GM19452 (cell line): ENCODE measurements around the gene TRIP10.

Experiments used
- ATAC-seq: cut with Tn5 transposase; IDR thresholded peaks from one replicate; pipeline ENCODE4 v1.9.1; 2021; ENCODE audit not compliant: unreplicated experiment

TRIP10 gene

GRCh38 chr19:6711605-6712004 lies 27.9 kb upstream of the TRIP10 start:
- no peak for ATAC-seq

- no peak for ATAC-seq
Observed at GRCh38 chr19:6712231-6712630, 27.2 kb upstream of the TRIP10 start.

- ATAC-seq, result no peak
Observed at GRCh38 chr19:6712692-6713670, 26.5 kb upstream of the TRIP10 start.

- ATAC-seq, result no peak
Observed at GRCh38 chr19:6713773-6714692, 25.4 kb upstream of the TRIP10 start.

- ATAC-seq, result no peak
Observed at GRCh38 chr19:6714749-6715555, 24.5 kb upstream of the TRIP10 start.

GRCh38 chr19:6716610-6716970 lies 22.9 kb upstream of the TRIP10 start:
- no peak for ATAC-seq

GRCh38 chr19:6717036-6717435 lies 22.4 kb upstream of the TRIP10 start:
- no peak for ATAC-seq

- no peak for ATAC-seq
Observed at GRCh38 chr19:6717441-6717971, 22.0 kb upstream of the TRIP10 start.

GRCh38 chr19:6718111-6718740 lies 21.3 kb upstream of the TRIP10 start:
- no peak for ATAC-seq

GRCh38 chr19:6718741-6719539 lies 20.5 kb upstream of the TRIP10 start:
- no peak for ATAC-seq

GRCh38 chr19:6719540-6719861 lies 20.0 kb upstream of the TRIP10 start:
- ATAC-seq, result no peak

- ATAC-seq, result no peak
Observed at GRCh38 chr19:6719992-6720368, 19.5 kb upstream of the TRIP10 start.

- no peak for ATAC-seq
Observed at GRCh38 chr19:6720369-6721137, 18.9 kb upstream of the TRIP10 start, which contains the start of gene C3. Gene C3 (minus strand): TSS chr19:6720650. CDS start chr19:6720589, 61 bp downstream.

GRCh38 chr19:6721138-6721474 lies 18.4 kb upstream of the TRIP10 start:
- no peak for ATAC-seq

GRCh38 chr19:6721773-6722172 lies 17.7 kb upstream of the TRIP10 start:
- no peak for ATAC-seq

GRCh38 chr19:6723108-6723618 lies 16.3 kb upstream of the TRIP10 start:
- ATAC-seq, result no peak

GRCh38 chr19:6723738-6724137 lies 15.7 kb upstream of the TRIP10 start:
- no peak for ATAC-seq

GRCh38 chr19:6724631-6725492 lies 14.6 kb upstream of the TRIP10 start:
- no peak for ATAC-seq
